Body of pancreas (tissue), 4 donors: ENCODE measurements around the gene C1orf122. TPM values are rescaled to one million over a fixed set of nuclear protein-coding genes. Genes with fewer than 3 reads are reported as not detected.
"Not testable (repeated sequence)": the region's sequence is repeated elsewhere in the genome, so short reads cannot be mapped to it uniquely, and the experiment has no call there.

Experiments used
- ATAC-seq: fragments of 150-250 bp; one replicate; pipeline ENCODE4 v1.9.1; 2016
- DNase-seq, 4 donors: peaks; one replicate each; pipeline ENCODE4 v3.0.0-alpha.2; 2019
- H3K27ac ChIP-seq, 4 donors: fragments of 200-600 bp; sonication (generic); 1 replicate in 3 of 4; 2 replicates in 1 of 4; pipeline versions ENCODE4 v1.5.1 to v1.6.1; 2016 to 2019; ENCODE audit warnings: mild to moderate bottlenecking in 1 of 4, mixed read lengths in 1 of 4, moderate library complexity in 1 of 4
- H3K27me3 ChIP-seq, 2 donors: fragments of 200-600 bp; sonication (generic); one replicate each; pipeline ENCODE4 v1.6.0; 2016; ENCODE audit warnings: mild to moderate bottlenecking in 1 of 2
- H3K36me3 ChIP-seq, 2 donors: fragments of 200-600 bp; sonication (generic); replicated peaks in 1 of 2; 2 replicates each; pipeline ENCODE4 v1.5.1; 2016; ENCODE audit warnings: low read depth in 2 of 2; ENCODE audit not compliant: insufficient read depth in 1 of 2
- H3K4me1 ChIP-seq: fragments of 200-600 bp; sonication (generic); one replicate; pipeline ENCODE4 v1.6.0; 2016
- H3K4me3 ChIP-seq, 2 donors: fragments of 200-600 bp; sonication (generic); 1 replicate in 1 of 2; 2 replicates in 1 of 2; pipeline ENCODE4 v1.5.1; 2016 to 2019
- H3K9me3 ChIP-seq, 3 donors: fragments of 200-600 bp; sonication (generic); 1 replicate in 2 of 3; 2 replicates in 1 of 3; pipeline ENCODE4 v1.5.1; 2016
- CTCF ChIP-seq, 7 experiments: fragments of 450-650 bp in 4 of 7; fragments of 200-600 bp in 3 of 7; sonication (generic) in 3 of 7; IDR thresholded peaks; one replicate each; pipeline ENCODE4 v1.5.1; 2016 to 2019; ENCODE audit warnings: antibody characterized with exemption in 7 of 7
- POLR2A ChIP-seq, 3 donors: fragments of 450-650 bp; IDR thresholded peaks; one replicate each; pipeline ENCODE4 v1.6.1; 2016; ENCODE audit warnings: antibody characterized with exemption in 3 of 3, mild to moderate bottlenecking in 2 of 3
- WGBS, 2 donors: methylation state at CpG; one replicate each; pipeline ENCODE4 v1.1.5; 2017; 5-methylcytosine and 5-hydroxymethylcytosine counted together
- intact Hi-C: fragments of 100-400 bp; cut with DNase I; formaldehyde crosslinking; loops from one replicate; pipeline ENCODE4 v1.15.1; 2023
- total RNA-seq, 2 donors: library from RNA; depleted of rRNA; stranded (reverse); fragments of >200 nt; gene quantifications; one replicate each; pipeline ENCODE4 v1.1.0, GENCODE V29; 2016

The C1orf122 gene
- total RNA-seq, 2 donors from 2014 or later = 26.2 to 71.9 TPM

GRCh38 chr1:37767488-37767887, 40.1 kb upstream of the C1orf122 start:
- H3K9me3 ChIP-seq = no peaks in the 10 kb centered on the region
- H3K36me3 ChIP-seq = no peaks in the 10 kb centered on the region
- no peak overlapping the region for H3K4me3 ChIP-seq
- intact Hi-C loops = no loop called here
- WGBS, 2 donors = 19 to 23% methylated on average over 2 of the region's 2 CpGs
- TF ChIP-seq CTCF (IDR thresholded peaks at IDR 0.05) (no peak), POLR2A (IDR thresholded peaks at IDR 0.05) (no peak)
- DNase-seq (no peak), ATAC-seq (no peak)
- H3K27me3 ChIP-seq = peaks cover 0 to 32% of the 10 kb centered on the region in 2 donors
- peaks cover 4% of the 10 kb centered on the region for H3K4me1 ChIP-seq
- no peak overlapping the region for H3K27ac ChIP-seq

- H3K36me3 ChIP-seq, DNase-seq, H3K9me3 ChIP-seq, H3K4me1 ChIP-seq, H3K4me3 ChIP-seq, ATAC-seq, H3K27ac ChIP-seq, intact Hi-C loops: not testable (repeated sequence)
- peaks cover 0 to 10% of the 10 kb centered on the region in 2 donors for H3K27me3 ChIP-seq
Observed at GRCh38 chr1:37771440-37771839, 36.1 kb upstream of the C1orf122 start.

- TF ChIP-seq POLR2A (IDR thresholded peaks at IDR 0.05) (no peak), CTCF (IDR thresholded peaks at IDR 0.05) (no peak)
- intact Hi-C loops = no loop called here
- no peak overlapping the region for H3K4me3 ChIP-seq
- no peaks in the 10 kb centered on the region for H3K4me1 ChIP-seq
- DNase-seq = no peak
- no peak overlapping the region for H3K27ac ChIP-seq
- H3K36me3 ChIP-seq = no peaks in the 10 kb centered on the region
- no peaks in the 10 kb centered on the region for H3K9me3 ChIP-seq
- no peak for ATAC-seq
- H3K27me3 ChIP-seq = no peaks in the 10 kb centered on the region
- WGBS, 2 donors = 44 to 48% methylated on average over 4 of the region's 4 CpGs
Observed at GRCh38 chr1:37776946-37777516, 30.6 kb upstream of the C1orf122 start.

GRCh38 chr1:37778654-37779053, 28.9 kb upstream of the C1orf122 start:
- intact Hi-C loops = no loop called here
- H3K4me1 ChIP-seq = no peaks in the 10 kb centered on the region
- no peak overlapping the region for H3K4me3 ChIP-seq
- no peaks in the 10 kb centered on the region for H3K36me3 ChIP-seq
- no peak overlapping the region for H3K27ac ChIP-seq
- no peaks in the 10 kb centered on the region for H3K27me3 ChIP-seq
- ATAC-seq (no peak), DNase-seq (no peak)
- no peaks in the 10 kb centered on the region for H3K9me3 ChIP-seq
- WGBS, 2 donors = 62 to 79% methylated on average over 3 of the region's 3 CpGs
- TF ChIP-seq CTCF (IDR thresholded peaks at IDR 0.05) (no peak), POLR2A (IDR thresholded peaks at IDR 0.05) (no peak)

- DNase-seq (no peak), ATAC-seq (no peak)
Observed at GRCh38 chr1:37782491-37782890, 25.1 kb upstream of the C1orf122 start.

More at GRCh38 chr1:37782491-37782890, 25.1 kb upstream of the C1orf122 start:
- TF ChIP-seq CTCF (IDR thresholded peaks at IDR 0.05) = no peak
- TF ChIP-seq POLR2A (IDR thresholded peaks at IDR 0.05) = no peak
- no peaks in the 10 kb centered on the region for H3K36me3 ChIP-seq
- no peaks in the 10 kb centered on the region for H3K4me1 ChIP-seq
- intact Hi-C loops = no loop called here
- WGBS, 2 donors = 63 to 67% methylated on average over 17 of the region's 17 CpGs
- H3K27me3 ChIP-seq = no peaks in the 10 kb centered on the region
- no peak overlapping the region for H3K27ac ChIP-seq
- no peak overlapping the region for H3K4me3 ChIP-seq
- no peaks in the 10 kb centered on the region for H3K9me3 ChIP-seq
